ENCODE data around the gene RPS14. TPM values are rescaled to one million over a fixed set of nuclear protein-coding genes. Genes with fewer than 3 reads are reported as not detected.
"Not testable (repeated sequence)": the region's sequence is repeated elsewhere in the genome, so short reads cannot be mapped to it uniquely, and the experiment has no call there.

RPS14 gene
- total and polyA plus RNA-seq, 2 donors = 3,141 to 4,031 TPM

DNA sequence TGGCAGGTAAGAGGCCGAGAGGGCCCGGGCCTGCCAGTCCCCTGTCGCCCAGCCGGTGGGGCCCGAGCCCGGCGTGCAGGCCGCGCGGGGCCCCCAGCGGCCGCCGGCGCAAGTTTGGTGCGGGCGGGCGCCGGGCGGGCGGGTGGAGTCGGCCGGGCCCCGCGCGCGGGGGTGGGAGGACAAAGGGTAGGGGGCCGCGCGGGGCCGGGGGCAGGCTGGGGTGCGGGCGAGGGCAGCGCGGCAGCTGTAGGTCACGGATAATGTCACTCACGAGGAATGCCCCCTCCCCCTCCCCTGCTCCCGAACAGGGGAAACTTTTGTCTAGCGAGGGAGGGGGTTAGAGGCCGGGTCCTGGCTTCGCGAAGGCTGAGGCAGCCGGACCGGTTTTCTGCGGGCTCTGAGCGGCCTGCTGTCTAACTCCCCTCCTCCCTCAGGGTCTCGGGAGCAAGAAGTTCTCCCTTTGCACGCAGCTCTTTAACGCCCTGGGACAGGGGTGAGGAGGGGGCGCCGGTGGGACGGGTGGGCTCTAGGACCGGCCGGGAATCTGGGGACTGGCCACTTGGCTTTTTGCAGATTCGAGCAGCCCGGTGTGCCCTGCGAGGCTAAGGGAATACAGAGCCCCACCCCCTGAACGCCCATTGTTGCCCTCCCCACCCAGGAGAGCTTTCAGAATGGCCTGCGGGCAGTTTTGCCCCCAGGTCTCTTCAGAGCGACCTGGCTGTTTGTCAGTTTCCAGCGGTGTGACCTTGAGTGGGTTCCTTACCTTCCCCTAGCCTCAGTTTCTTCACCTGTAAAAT lies 37.1 kb upstream of the RPS14 start:
- Histone ChIP-seq H3K27ac (ENCODE audit: low read depth in 1 of 2, low read length in 1 of 2) (peak overlapping the region; percentile 41 to 74), H3K36me3 (ENCODE audit: control insufficient read depth in 2 of 2, insufficient read depth in 2 of 2, low read length in 1 of 2) (no peaks in the 10 kb centered on the region), H3K9me3 (ENCODE audit: control insufficient read depth in 2 of 2, insufficient read depth in 1 of 2, low read length in 1 of 2) (no peaks in the 10 kb centered on the region), H3K27me3 (ENCODE audit: control insufficient read depth in 2 of 2, insufficient read depth in 1 of 2, low read length in 1 of 2) (peaks cover 0 to 21% of the 10 kb centered on the region in 2 donors), H3K4me3 (ENCODE audit: low read length in 2 of 2) (peak overlapping the region; percentile 57 to 73), H3K4me1 (ENCODE audit: control insufficient read depth in 2 of 2, insufficient read depth in 2 of 2, low read length in 2 of 2) (peaks cover 0 to 30% of the 10 kb centered on the region in 2 donors)
- DNase-seq (ENCODE audit: low read depth in 6 of 9, low spot score in 9 of 9) = peak in 5 of 9 donors; percentile 27 to 65 (median 43)
- 2% methylated on average over 60 of the region's 60 CpGs for WGBS

DNA sequence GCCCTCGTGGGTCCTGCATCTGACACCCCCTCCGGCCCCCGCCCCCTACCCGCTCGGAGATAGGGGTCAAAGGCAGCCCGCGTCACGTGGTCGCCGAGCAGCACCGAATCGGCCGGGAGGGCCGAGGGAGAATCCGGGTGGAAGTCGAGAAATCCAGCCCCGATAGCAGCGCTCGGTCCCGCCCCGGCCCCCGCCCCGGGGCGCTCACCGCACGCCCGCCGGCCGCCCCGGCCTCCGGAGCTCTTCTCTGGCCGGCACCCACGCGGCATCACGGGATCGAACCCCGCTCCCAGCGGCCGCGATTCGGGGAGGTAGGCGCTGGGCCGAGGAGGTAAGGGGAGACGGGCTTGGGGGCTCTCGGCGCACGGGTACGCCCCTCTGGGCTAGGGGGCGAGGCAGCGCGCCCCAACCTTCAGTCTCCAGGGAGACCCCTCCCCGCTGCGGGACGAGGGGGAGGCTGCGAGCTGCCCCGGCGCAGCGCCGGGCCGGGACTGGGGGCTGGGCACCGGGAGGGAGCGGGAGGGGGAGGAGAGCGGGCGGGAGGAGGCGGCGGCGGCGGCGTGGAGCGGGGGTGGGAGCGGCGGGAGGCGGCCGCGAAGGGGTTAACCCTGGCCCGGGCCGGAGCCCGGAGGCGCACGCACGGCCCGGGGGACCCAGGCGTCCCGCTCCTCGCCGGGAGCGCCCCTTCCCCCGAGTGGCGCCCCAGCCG lies 36.3 kb upstream of the RPS14 start:
- Histone ChIP-seq H3K27ac (ENCODE audit: low read depth in 1 of 2, low read length in 1 of 2) (peak overlapping the region in 1 of 2 donors; percentile 74), H3K4me3 (ENCODE audit: low read length in 2 of 2) (peak overlapping the region; percentile 51 to 73), H3K36me3 (ENCODE audit: control insufficient read depth in 2 of 2, insufficient read depth in 2 of 2, low read length in 1 of 2) (no peaks in the 10 kb centered on the region), H3K27me3 (ENCODE audit: control insufficient read depth in 2 of 2, insufficient read depth in 1 of 2, low read length in 1 of 2) (peaks cover 0 to 21% of the 10 kb centered on the region in 2 donors), H3K4me1 (ENCODE audit: control insufficient read depth in 2 of 2, insufficient read depth in 2 of 2, low read length in 2 of 2) (peaks cover 0 to 30% of the 10 kb centered on the region in 2 donors), H3K9me3 (ENCODE audit: control insufficient read depth in 2 of 2, insufficient read depth in 1 of 2, low read length in 1 of 2) (no peaks in the 10 kb centered on the region)
- under 1% methylated on average over 90 of the region's 90 CpGs for WGBS
- DNase-seq (ENCODE audit: low read depth in 6 of 9, low spot score in 9 of 9) = peak in 2 of 9 donors; percentile 33 to 38

GRCh38 chr5:150484964-150485692 lies 35.6 kb upstream of the RPS14 start:
- Histone ChIP-seq H3K9me3 (ENCODE audit: control insufficient read depth in 2 of 2, insufficient read depth in 1 of 2, low read length in 1 of 2) (no peaks in the 10 kb centered on the region), H3K36me3 (ENCODE audit: control insufficient read depth in 2 of 2, insufficient read depth in 2 of 2, low read length in 1 of 2) (no peaks in the 10 kb centered on the region), H3K4me1 (ENCODE audit: control insufficient read depth in 2 of 2, insufficient read depth in 2 of 2, low read length in 2 of 2) (peaks cover 0 to 27% of the 10 kb centered on the region in 2 donors), H3K27me3 (ENCODE audit: control insufficient read depth in 2 of 2, insufficient read depth in 1 of 2, low read length in 1 of 2) (peaks cover 0 to 21% of the 10 kb centered on the region in 2 donors), H3K27ac (ENCODE audit: low read depth in 1 of 2, low read length in 1 of 2) (peak overlapping the region in 1 of 2 donors; percentile 19), H3K4me3 (ENCODE audit: low read length in 2 of 2) (peak overlapping the region; percentile 51 to 73)
- WGBS = 33% methylated on average over 28 of the region's 28 CpGs
- DNase-seq (ENCODE audit: low read depth in 6 of 9, low spot score in 9 of 9) = no peak

DNA sequence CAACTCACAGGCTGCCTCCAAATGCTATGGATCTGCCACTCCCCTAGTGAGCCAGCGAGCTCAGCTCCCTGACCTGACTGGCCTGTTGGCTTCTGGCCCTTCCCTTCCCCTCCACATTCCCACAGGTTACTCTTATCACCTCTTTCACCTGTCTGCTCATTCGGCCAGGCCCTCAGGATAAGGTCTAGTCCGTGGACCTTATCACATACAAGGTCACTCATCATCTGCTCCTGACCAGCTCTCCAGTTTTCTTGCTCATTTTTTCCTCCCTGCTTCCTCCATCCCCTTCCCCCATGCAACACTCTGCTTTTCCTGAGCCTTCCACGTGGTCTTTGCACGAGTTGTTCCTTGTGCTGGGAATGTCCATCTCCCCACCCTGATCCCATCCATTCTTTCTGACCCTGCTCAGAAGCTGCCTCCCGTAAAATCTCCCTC lies 32.5 kb upstream of the RPS14 start:
- no peak for DNase-seq (ENCODE audit: low read depth in 6 of 9, low spot score in 9 of 9)
- Histone ChIP-seq H3K27me3 (ENCODE audit: control insufficient read depth in 2 of 2, insufficient read depth in 1 of 2, low read length in 1 of 2) (peaks cover 0 to 20% of the 10 kb centered on the region in 2 donors), H3K4me3 (ENCODE audit: low read length in 2 of 2) (no peak overlapping the region), H3K4me1 (ENCODE audit: control insufficient read depth in 2 of 2, insufficient read depth in 2 of 2, low read length in 2 of 2) (peaks cover 0 to 5% of the 10 kb centered on the region in 2 donors), H3K27ac (ENCODE audit: low read depth in 1 of 2, low read length in 1 of 2) (no peak overlapping the region), H3K36me3 (ENCODE audit: control insufficient read depth in 2 of 2, insufficient read depth in 2 of 2, low read length in 1 of 2) (no peaks in the 10 kb centered on the region), H3K9me3 (ENCODE audit: control insufficient read depth in 2 of 2, insufficient read depth in 1 of 2, low read length in 1 of 2) (no peaks in the 10 kb centered on the region)
- WGBS = 89% methylated on average over 6 of the region's 6 CpGs

DNA sequence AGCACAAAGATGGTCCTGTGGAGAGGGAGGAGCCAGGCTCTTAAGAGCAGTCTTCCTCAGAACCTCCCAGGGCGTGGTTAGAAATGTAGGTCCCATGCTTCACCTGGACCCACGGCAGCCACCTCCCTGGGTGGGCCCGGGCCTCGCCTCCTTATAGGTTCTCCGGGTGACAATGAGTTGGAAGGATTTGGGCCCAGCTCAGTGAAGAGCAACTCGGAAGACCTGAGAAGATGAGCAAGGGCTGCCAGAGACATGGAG lies 32.1 kb upstream of the RPS14 start:
- no peak overlapping the region for H3K27ac ChIP-seq (ENCODE audit: low read depth in 1 of 2, low read length in 1 of 2)
- peaks cover 0 to 1% of the 10 kb centered on the region in 2 donors for H3K4me1 ChIP-seq (ENCODE audit: control insufficient read depth in 2 of 2, insufficient read depth in 2 of 2, low read length in 2 of 2)
- peaks cover 0 to 16% of the 10 kb centered on the region in 2 donors for H3K27me3 ChIP-seq (ENCODE audit: control insufficient read depth in 2 of 2, insufficient read depth in 1 of 2, low read length in 1 of 2)
- H3K9me3 ChIP-seq (ENCODE audit: control insufficient read depth in 2 of 2, insufficient read depth in 1 of 2, low read length in 1 of 2) = no peaks in the 10 kb centered on the region
- DNase-seq (ENCODE audit: low read depth in 6 of 9, low spot score in 9 of 9) = no peak
- H3K36me3 ChIP-seq (ENCODE audit: control insufficient read depth in 2 of 2, insufficient read depth in 2 of 2, low read length in 1 of 2) = no peaks in the 10 kb centered on the region
- H3K4me3 ChIP-seq (ENCODE audit: low read length in 2 of 2) = no peak overlapping the region
- 95% methylated on average over 6 of the region's 6 CpGs for WGBS

- Histone ChIP-seq H3K27ac (ENCODE audit: low read depth in 1 of 2, low read length in 1 of 2) (no peak overlapping the region), H3K4me3 (ENCODE audit: low read length in 2 of 2) (no peak overlapping the region), H3K36me3 (ENCODE audit: control insufficient read depth in 2 of 2, insufficient read depth in 2 of 2, low read length in 1 of 2) (no peaks in the 10 kb centered on the region), H3K9me3 (ENCODE audit: control insufficient read depth in 2 of 2, insufficient read depth in 1 of 2, low read length in 1 of 2) (no peaks in the 10 kb centered on the region), H3K27me3 (ENCODE audit: control insufficient read depth in 2 of 2, insufficient read depth in 1 of 2, low read length in 1 of 2) (no peaks in the 10 kb centered on the region), H3K4me1 (ENCODE audit: control insufficient read depth in 2 of 2, insufficient read depth in 2 of 2, low read length in 2 of 2) (no peaks in the 10 kb centered on the region)
- WGBS = 87% methylated on average over 2 of the region's 2 CpGs
- no peak for DNase-seq (ENCODE audit: low read depth in 6 of 9, low spot score in 9 of 9)
These were observed 29.9 kb upstream of the RPS14 start for GRCh38 chr5:150479416-150479815.

GRCh38 chr5:150476568-150476967 lies 27.0 kb upstream of the RPS14 start:
- WGBS = 96% methylated on average over 6 of the region's 6 CpGs
- not testable (repeated sequence) for DNase-seq (ENCODE audit: low read depth in 6 of 9, low spot score in 9 of 9); H3K4me3 ChIP-seq (ENCODE audit: low read length in 2 of 2); H3K27ac ChIP-seq (ENCODE audit: low read depth in 1 of 2, low read length in 1 of 2); H3K4me1 ChIP-seq (ENCODE audit: control insufficient read depth in 2 of 2, insufficient read depth in 2 of 2, low read length in 2 of 2); H3K9me3 ChIP-seq (ENCODE audit: control insufficient read depth in 2 of 2, insufficient read depth in 1 of 2, low read length in 1 of 2); H3K36me3 ChIP-seq (ENCODE audit: control insufficient read depth in 2 of 2, insufficient read depth in 2 of 2, low read length in 1 of 2); H3K27me3 ChIP-seq (ENCODE audit: control insufficient read depth in 2 of 2, insufficient read depth in 1 of 2, low read length in 1 of 2)

- H3K27me3 ChIP-seq (ENCODE audit: control insufficient read depth in 2 of 2, insufficient read depth in 1 of 2, low read length in 1 of 2) = no peaks in the 10 kb centered on the region
- no peaks in the 10 kb centered on the region for H3K4me1 ChIP-seq (ENCODE audit: control insufficient read depth in 2 of 2, insufficient read depth in 2 of 2, low read length in 2 of 2)
- H3K4me3 ChIP-seq (ENCODE audit: low read length in 2 of 2) = no peak overlapping the region
- H3K9me3 ChIP-seq (ENCODE audit: control insufficient read depth in 2 of 2, insufficient read depth in 1 of 2, low read length in 1 of 2) = no peaks in the 10 kb centered on the region
- H3K36me3 ChIP-seq (ENCODE audit: control insufficient read depth in 2 of 2, insufficient read depth in 2 of 2, low read length in 1 of 2) = no peaks in the 10 kb centered on the region
- no peak for DNase-seq (ENCODE audit: low read depth in 6 of 9, low spot score in 9 of 9)
- 94% methylated on average over 12 of the region's 12 CpGs for WGBS
- H3K27ac ChIP-seq (ENCODE audit: low read depth in 1 of 2, low read length in 1 of 2) = no peak overlapping the region
These were observed 24.3 kb upstream of the RPS14 start for GRCh38 chr5:150473673-150474358.
